Activated B cell treated with CpG ODN at 0.5 μM for 24 hours (primary cell): ENCODE results near the gene MAP1LC3B. TPM values are rescaled to one million over a fixed set of nuclear protein-coding genes. Genes with fewer than 3 reads are reported as not detected.
A peak's percentile ranks its signal among the peaks of the same experiment; 100 is the strongest.
"Not testable (repeated sequence)": the region's sequence is repeated elsewhere in the genome, so short reads cannot be mapped to it uniquely, and the experiment has no call there.

Source experiments
- ATAC-seq: fragments of 200-7000 bp; cut with Tn5 transposase; one replicate; pipeline ENCODE4 v1.10.0; 2021; ENCODE audit warnings: low read depth, mild to moderate bottlenecking, moderate library complexity
- CTCF ChIA-PET: fragments of 350-600 bp; sonication (Branson Sonifier 250); formaldehyde crosslinking; loops from one replicate; lab custom pipeline; 2021; ENCODE audit warnings: antibody characterized with exemption; lab: Charles Lee
- POLR2A ChIA-PET: fragments of 350-600 bp; sonication (Branson Sonifier 250); formaldehyde crosslinking; loops from one replicate; lab custom pipeline; 2021; ENCODE audit warnings: antibody characterized with exemption; lab: Charles Lee
- DNase-seq: peaks from one replicate; pipeline ENCODE4 v3.0.0; 2022
- H3K27ac Mint-ChIP-seq: one replicate; pipeline ENCODE4 v1.8.0; 2020; ENCODE audit warnings: mixed read lengths
- H3K27me3 Mint-ChIP-seq: one replicate; pipeline ENCODE4 v1.8.0; 2021; ENCODE audit warnings: mixed read lengths
- H3K36me3 Mint-ChIP-seq: one replicate; pipeline ENCODE4 v1.8.0; 2021; ENCODE audit warnings: low read depth, mixed read lengths
- H3K4me1 Mint-ChIP-seq: one replicate; pipeline ENCODE4 v1.8.0; 2021; ENCODE audit warnings: mixed read lengths
- H3K4me3 Mint-ChIP-seq: one replicate; pipeline ENCODE4 v1.8.0; 2020; ENCODE audit warnings: mild to moderate bottlenecking, mixed read lengths
- H3K9me3 Mint-ChIP-seq: one replicate; pipeline ENCODE4 v1.8.0; 2020; ENCODE audit warnings: mixed read lengths
- CTCF ChIP-seq: fragments of 200-600 bp; IDR thresholded peaks from one replicate; pipeline ENCODE4 v1.8.0; 2022; ENCODE audit warnings: antibody characterized with exemption, mild to moderate bottlenecking
- intact Hi-C: fragments of 100-400 bp; cut with micrococcal nuclease; formaldehyde crosslinking; loops from one replicate; pipeline ENCODE4 v1.15.1; 2024
- total RNA-seq: library from RNA; stranded (reverse); gene quantifications from 2 replicates; pipeline ENCODE4 v1.2.3, GENCODE V29; 2022

MAP1LC3B gene
- total RNA-seq, 1 donor from 2014 or later, result 52.9 TPM

GRCh38 chr16:87382023-87382785 is 9.9 kb upstream of the MAP1LC3B start:
- H3K27me3 Mint-ChIP-seq, result peaks cover 2% of the 10 kb centered on the region
- CTCF ChIA-PET, result interaction anchor here (1.9 to 2.7 kb wide), 2 partner anchors 10 to 253 kb away, joined by 6 to 11 read pairs; partner anchors contain the start of gene MAP1LC3B
- peaks cover 51% of the 10 kb centered on the region for H3K4me1 Mint-ChIP-seq
- H3K9me3 Mint-ChIP-seq, result no peaks in the 10 kb centered on the region
- intact Hi-C loops, result loop anchor here (10.0 kb wide), 5 partner anchors 1253 to 1827 kb away; partner anchors contain the start of genes C16orf74, GSE1 and IL17C
- peaks cover 3% of the 10 kb centered on the region for H3K36me3 Mint-ChIP-seq
- peak overlapping the region; percentile 86 for H3K27ac Mint-ChIP-seq
- H3K4me3 Mint-ChIP-seq, result peak overlapping the region; percentile 86
- ATAC-seq (no peak), DNase-seq (no peak)
- no peak for TF ChIP-seq CTCF
- POLR2A ChIA-PET, result interaction anchor here (0.7 to 3.8 kb wide), 3 partner anchors 12 to 67 kb away, joined by 3 to 48 read pairs (median 41); partner anchors contain the start of genes C16orf95 and MAP1LC3B

- ChIA-PET CTCF (interaction anchor here (0.9 to 3.5 kb wide), 5 partner anchors 9 to 252 kb away, joined by 3 to 21 read pairs (median 6); partner anchors contain the start of genes C16orf95 and MAP1LC3B), POLR2A (interaction anchor here (0.6 to 3.8 kb wide), 16 partner anchors 10 to 1401 kb away, joined by 3 to 48 read pairs (median 3); partner anchors contain the start of genes C16orf95 and MAP1LC3B)
- peak within 1 kb of the TSS; percentile 96 for H3K27ac Mint-ChIP-seq
- H3K27me3 Mint-ChIP-seq, result peaks cover 2% of the 10 kb centered on the region
- H3K4me1 Mint-ChIP-seq, result peaks cover 65% of the 10 kb centered on the region
- no peaks in the 10 kb centered on the region for H3K9me3 Mint-ChIP-seq
- peaks cover 3% of the 10 kb centered on the region for H3K36me3 Mint-ChIP-seq
- DNase-seq (peak; percentile 95), ATAC-seq (peak; percentile 65)
- H3K4me3 Mint-ChIP-seq, result peak within 1 kb of the TSS; percentile 89
- no peak for TF ChIP-seq CTCF
- intact Hi-C loops, result loop anchor here (1.0 to 10.0 kb wide), 8 partner anchors 9 to 1829 kb away; partner anchors contain the start of genes C16orf74, C16orf95, GSE1 and IL17C
Observed at GRCh38 chr16:87383505-87384161, 8.5 kb upstream of the MAP1LC3B start, which contains the start of gene FBXO31. FBXO31 (minus strand) TSS chr16:87383776; CDS start chr16:87383744, 32 bp downstream.

- Mint-ChIP-seq H3K27me3 (peaks cover 2% of the 10 kb centered on the region), H3K4me1 (peaks cover 64% of the 10 kb centered on the region), H3K9me3 (no peaks in the 10 kb centered on the region), H3K36me3 (peaks cover 3% of the 10 kb centered on the region), H3K4me3 (peak overlapping the region; percentile 89), H3K27ac (peak overlapping the region; percentile 96)
- ChIA-PET POLR2A (interaction anchor here (0.7 to 3.8 kb wide), 9 partner anchors 10 to 779 kb away, joined by 3 to 48 read pairs (median 3); partner anchors contain the start of genes C16orf95 and MAP1LC3B), CTCF (interaction anchor here (0.9 to 3.5 kb wide), 4 partner anchors 8 to 251 kb away, joined by 3 to 21 read pairs (median 8); partner anchors contain the start of genes C16orf95 and MAP1LC3B)
- TF ChIP-seq CTCF, result no peak
- intact Hi-C loops, result loop anchor here (1.0 to 10.0 kb wide), 6 partner anchors 8 to 1830 kb away; partner anchors contain the start of genes C16orf74, GSE1, IL17C and MAP1LC3B
- ATAC-seq (no peak), DNase-seq (no peak)
Observed at GRCh38 chr16:87384162-87384874, 7.8 kb upstream of the MAP1LC3B start.

GRCh38 chr16:87384875-87385167 is 7.3 kb upstream of the MAP1LC3B start:
- peak overlapping the region; percentile 89 for H3K4me3 Mint-ChIP-seq
- POLR2A ChIA-PET, result interaction anchor here (3.1 to 3.8 kb wide), 2 partner anchors 9 to 67 kb away, joined by 41 to 48 read pairs; partner anchors contain the start of genes C16orf95 and MAP1LC3B
- not testable (repeated sequence) for H3K36me3 Mint-ChIP-seq

More at GRCh38 chr16:87384875-87385167, 7.3 kb upstream of the MAP1LC3B start:
- intact Hi-C loops, result loop anchor here (1.0 to 10.0 kb wide), 6 partner anchors 7 to 1830 kb away; partner anchors contain the start of genes C16orf74, GSE1, IL17C and MAP1LC3B
- H3K4me1 Mint-ChIP-seq, result peaks cover 66% of the 10 kb centered on the region
- peak overlapping the region; percentile 83 for H3K27ac Mint-ChIP-seq
- not testable (repeated sequence) for ATAC-seq, DNase-seq, H3K9me3 Mint-ChIP-seq, H3K27me3 Mint-ChIP-seq
- CTCF ChIA-PET, result interaction anchor here (0.9 to 3.5 kb wide), 3 partner anchors 10 to 251 kb away, joined by 3 to 21 read pairs (median 11); partner anchors contain the start of gene C16orf95
